HG03095 (cell line): Measurements from ENCODE around the gene EFCC1.

ENCODE experiments used
- ATAC-seq: cut with Tn5 transposase; IDR thresholded peaks from one replicate; pipeline ENCODE4 v1.9.1; 2021; ENCODE audit warnings: moderate library complexity; ENCODE audit not compliant: unreplicated experiment

The EFCC1 gene

DNA sequence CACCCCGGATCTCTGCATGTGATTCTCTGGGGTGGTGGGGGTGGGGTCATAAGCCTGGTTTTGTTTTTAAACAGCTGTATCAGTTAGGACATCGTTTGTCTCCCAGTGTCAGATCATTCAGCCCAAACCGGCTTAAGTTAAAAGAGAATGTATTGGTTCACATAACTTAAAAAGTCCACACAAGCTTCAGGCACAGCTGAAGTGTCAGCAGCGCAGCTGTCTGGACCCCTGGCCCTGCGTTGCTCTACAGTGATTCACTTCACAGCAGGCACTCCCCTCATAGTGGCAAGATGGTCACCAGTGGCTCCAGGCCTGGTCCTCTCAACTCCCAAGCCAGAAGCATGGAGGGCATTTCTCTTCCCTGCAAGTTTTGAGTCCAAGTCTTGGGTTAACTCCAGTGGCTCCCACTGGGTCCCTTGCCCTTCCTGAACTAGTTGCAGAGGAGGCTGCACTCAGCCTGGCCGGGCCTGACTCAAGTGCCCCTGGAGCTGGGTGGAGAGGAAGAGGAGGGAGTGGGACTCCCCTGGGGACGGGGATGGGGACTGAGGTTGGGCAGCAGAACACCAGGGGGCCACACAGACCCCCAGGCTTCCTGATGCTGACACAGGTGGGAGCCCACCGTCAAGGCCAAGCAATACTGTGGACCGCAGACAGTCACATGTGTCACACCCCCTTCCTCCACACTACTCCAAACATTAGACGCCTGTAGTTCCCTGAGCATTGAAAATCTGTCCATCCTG is 30.5 kb downstream of the EFCC1 start:
- no peak for ATAC-seq

GRCh38 chr3:129032716-129033115 is 31.6 kb downstream of the EFCC1 start:
- no peak for ATAC-seq

- ATAC-seq: no peak
These were observed 32.0 kb downstream of the EFCC1 start for GRCh38 chr3:129033151-129033550.

DNA sequence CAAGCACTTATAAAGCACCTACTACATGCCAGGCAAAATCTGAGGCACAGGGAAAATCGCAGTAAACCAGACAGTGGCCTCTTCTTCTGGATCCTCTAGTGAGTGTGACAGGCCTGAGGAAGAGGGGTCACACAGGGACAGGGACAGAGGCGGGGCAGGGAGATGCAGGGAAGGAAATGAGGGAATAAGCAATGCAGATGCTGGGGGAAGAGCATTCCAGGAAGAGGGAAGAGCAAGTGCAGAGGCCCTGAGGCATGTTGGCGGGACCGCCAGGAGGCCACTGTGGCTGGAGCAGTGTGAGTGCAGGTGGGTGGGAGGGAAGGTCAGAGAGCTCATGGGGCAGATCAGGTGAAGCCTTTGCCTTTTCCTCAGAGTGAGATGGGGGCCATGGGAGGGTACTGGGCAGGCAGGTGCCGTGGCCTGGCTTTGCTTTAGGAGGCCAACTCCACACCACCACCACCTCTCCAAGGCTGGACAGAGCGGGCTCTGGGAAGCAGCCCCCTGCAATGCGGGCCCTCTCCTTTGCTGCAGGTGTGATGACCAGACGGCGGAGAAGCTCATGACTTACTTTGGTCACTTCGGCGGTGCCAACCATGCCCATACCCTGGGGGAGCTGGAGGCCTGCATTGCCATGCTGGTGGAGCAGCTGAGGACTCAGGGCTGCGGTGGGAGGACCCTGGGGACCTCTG is 32.7 kb downstream of the EFCC1 start:
- ATAC-seq: no peak

- no peak for ATAC-seq
These were observed 33.5 kb downstream of the EFCC1 start for GRCh38 chr3:129034642-129035041.

DNA sequence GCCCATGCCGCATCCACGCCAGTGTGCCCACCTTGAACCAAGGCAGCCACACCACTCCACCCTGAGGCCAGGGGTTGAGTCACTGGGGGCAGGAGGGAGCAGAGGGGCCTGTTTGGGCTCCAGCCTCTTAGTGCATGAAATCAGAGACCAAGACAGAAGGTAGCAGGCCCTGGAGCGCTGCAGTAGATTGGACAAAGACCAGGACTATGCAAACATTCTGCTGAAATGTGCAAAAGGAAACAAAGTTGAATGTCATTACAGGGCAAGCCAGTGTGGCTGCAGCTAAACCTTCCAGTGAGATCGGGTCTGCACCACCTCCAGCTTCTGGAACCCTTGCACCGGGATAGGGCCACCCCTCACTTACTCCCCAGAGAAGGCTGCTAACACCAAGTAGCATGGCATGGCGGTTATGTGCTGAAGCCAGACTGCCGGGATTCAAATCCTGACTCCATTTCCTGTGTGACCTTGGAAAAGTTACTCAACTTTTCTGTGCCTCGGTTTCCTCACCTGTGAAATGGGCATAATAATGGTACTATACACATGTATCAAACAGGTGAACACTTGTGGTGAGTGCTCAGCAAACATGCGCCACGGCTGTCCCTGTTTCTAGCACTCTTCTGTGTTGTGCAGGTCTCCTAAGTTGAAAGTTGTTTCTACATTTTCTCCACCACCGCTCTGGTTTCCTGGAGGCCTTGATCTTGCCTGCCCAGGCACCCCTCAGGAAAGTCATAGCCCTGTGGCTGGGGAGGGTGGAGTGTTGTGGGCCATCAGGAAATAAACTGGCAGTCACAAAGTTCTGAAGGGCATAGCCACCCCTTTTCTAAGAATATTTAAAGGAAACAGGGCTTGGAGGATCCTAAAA is 34.5 kb downstream of the EFCC1 start:
- no peak for ATAC-seq

GRCh38 chr3:129036222-129037092 is 35.4 kb downstream of the EFCC1 start:
- no peak for ATAC-seq

DNA sequence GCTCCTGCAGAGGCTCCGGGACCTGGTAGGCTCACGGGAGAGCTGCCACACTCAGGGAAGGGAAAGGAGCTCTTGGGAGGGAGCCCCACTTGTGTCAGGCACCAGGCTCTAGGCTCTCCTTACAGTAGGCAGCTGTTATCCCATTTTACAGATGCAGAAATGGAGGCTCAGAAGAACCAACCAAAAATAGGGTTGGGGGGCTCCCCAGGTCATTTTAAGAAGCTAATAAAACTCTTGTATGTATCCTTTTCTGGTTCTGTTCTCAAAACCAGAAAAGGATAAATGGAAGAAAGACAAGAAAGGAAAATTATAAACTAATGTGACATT is 36.0 kb downstream of the EFCC1 start:
- no peak for ATAC-seq

DNA sequence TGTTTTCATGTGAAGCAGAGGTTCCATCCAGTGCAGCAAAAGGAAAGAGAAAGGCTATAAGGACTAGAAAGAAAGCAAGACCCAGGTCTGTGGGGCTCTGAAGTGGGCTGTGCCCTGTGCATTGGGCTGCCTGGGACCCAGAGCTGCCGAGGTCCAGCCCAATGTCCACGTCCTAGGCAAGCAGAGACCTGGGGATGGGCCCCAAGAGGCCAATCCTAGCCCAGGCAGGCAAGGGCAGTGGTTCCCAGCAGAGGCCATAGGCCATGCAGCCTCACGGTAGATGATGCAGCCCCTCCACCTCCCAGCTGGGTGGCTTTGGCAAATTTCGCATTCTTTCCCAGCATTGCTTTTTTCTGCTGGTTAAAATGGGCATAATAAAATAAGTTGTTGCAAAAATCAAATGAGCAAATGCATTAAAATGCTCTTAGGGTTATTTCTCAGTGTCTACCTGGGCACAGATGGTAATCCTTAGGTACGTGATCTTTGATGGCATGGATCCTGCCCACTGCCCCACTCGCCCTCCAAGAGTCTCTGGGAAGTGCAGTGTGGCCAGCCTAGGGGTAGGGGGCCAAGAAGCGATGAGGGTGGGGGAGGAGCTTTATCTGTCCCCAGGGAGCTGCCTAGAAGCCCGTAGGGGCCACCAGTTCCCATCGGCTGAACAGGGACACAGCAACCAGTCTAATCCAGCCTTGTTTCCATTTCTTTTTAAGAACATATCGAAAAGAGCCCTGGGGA is 37.2 kb downstream of the EFCC1 start:
- ATAC-seq: no peak

- no peak for ATAC-seq
These were observed 38.4 kb downstream of the EFCC1 start for GRCh38 chr3:129039271-129040038.

GRCh38 chr3:129040039-129040336 is 38.9 kb downstream of the EFCC1 start:
- ATAC-seq: no peak

DNA sequence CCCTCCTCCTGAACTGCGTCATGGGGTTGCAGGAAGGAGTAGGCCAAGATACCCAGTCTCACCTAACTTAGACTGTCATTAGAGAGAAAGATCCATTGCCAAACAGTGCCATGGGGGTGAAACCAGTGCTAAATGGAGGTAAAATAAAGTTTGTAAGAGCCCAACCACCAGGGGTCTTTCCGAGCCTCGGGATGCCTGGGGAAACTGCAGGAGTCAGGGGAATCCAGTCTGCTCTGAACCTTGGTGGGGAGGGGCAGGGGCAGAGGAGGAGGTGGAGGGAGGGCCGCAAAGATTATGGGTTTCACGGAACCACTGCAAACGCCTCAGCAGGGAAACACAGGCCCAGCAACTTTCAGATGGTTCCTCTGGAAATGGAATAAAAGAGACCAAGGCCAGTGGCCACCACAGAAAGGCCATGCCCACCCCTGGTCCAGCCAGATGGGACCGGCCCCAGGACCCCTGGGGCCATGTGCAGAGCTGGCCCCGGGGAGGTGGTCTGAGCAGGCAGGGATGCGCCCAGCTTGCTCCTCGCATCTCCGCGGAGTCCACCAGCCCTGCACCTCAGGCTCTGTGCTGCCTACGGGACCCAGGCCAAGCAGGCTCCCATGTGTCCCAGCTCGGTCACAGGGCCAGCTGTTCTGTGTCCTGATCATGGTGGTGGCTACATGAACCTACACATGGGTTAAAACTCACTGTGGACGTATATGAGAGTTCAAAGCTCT is 39.6 kb downstream of the EFCC1 start:
- no peak for ATAC-seq

GRCh38 chr3:129045675-129046036 is 44.6 kb downstream of the EFCC1 start:
- ATAC-seq: no peak

GRCh38 chr3:129046037-129046731 is 45.1 kb downstream of the EFCC1 start:
- no peak for ATAC-seq

GRCh38 chr3:129046732-129047552 is 45.8 kb downstream of the EFCC1 start:
- no peak for ATAC-seq

GRCh38 chr3:129047553-129047839 is 46.4 kb downstream of the EFCC1 start:
- no peak for ATAC-seq

GRCh38 chr3:129050556-129051295 is 49.6 kb downstream of the EFCC1 start:
- ATAC-seq: no peak
